ENCODE measurements around the gene IRF2BP2.

IRF2BP2 gene

DNA sequence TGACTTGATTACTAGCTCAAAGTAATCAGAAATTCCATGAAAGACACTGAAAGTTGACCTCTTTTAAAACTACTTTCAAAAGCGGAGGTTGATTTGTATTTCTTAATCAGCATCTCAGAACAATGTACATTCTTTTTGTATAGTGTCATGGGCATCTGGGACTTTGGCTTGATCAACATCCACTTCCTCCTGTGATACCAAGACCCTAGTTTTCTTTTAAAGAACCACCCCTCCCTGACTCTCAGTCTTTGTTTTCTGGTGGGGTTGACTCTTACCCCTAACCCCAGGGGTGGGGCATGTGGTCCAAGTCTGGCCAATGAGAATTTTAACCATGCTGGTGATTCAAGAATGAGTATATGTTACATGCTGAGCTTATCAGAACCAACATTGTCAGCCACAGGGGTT lies 21.7 kb upstream of the IRF2BP2 start:
- no peak overlapping the region for H3K9ac ChIP-seq (ENCODE audit: low read length)
- no peaks in the 10 kb centered on the region for H4K20me1 ChIP-seq (ENCODE audit: low read depth, low read length)
- TF ChIP-seq, protein P1, sequence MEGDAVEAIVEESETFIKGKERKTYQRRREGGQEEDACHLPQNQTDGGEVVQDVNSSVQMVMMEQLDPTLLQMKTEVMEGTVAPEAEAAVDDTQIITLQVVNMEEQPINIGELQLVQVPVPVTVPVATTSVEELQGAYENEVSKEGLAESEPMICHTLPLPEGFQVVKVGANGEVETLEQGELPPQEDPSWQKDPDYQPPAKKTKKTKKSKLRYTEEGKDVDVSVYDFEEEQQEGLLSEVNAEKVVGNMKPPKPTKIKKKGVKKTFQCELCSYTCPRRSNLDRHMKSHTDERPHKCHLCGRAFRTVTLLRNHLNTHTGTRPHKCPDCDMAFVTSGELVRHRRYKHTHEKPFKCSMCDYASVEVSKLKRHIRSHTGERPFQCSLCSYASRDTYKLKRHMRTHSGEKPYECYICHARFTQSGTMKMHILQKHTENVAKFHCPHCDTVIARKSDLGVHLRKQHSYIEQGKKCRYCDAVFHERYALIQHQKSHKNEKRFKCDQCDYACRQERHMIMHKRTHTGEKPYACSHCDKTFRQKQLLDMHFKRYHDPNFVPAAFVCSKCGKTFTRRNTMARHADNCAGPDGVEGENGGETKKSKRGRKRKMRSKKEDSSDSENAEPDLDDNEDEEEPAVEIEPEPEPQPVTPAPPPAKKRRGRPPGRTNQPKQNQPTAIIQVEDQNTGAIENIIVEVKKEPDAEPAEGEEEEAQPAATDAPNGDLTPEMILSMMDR (IDR thresholded peaks at IDR 0.05; ENCODE audit: insufficient read depth, low read length, poor library complexity, severe bottlenecking): no peak
- no peak for TF ChIP-seq EZH2phosphoT487 (conservative IDR thresholded peaks at IDR 0.05; ENCODE audit: low read length)
- H3F3A ChIP-seq (ENCODE audit: insufficient read depth): no peaks in the 10 kb centered on the region
- H3K4me3 ChIP-seq (ENCODE audit: insufficient read depth, low read length, poor library complexity, severe bottlenecking): no peak overlapping the region
- no peaks in the 10 kb centered on the region for H3K9me2 ChIP-seq (replicated peaks; ENCODE audit: insufficient read depth, low read length)
- H3K9me3 ChIP-seq (ENCODE audit: insufficient read depth, low read length): no peaks in the 10 kb centered on the region
- H3K27me3 ChIP-seq (ENCODE audit: low read length): no peaks in the 10 kb centered on the region
- no peaks in the 10 kb centered on the region for H3K79me2 ChIP-seq (ENCODE audit: insufficient read depth, low read length)
- no peaks in the 10 kb centered on the region for H3K36me3 ChIP-seq (ENCODE audit: low read length)
- H3K27ac ChIP-seq (ENCODE audit: low read depth, low read length): no peak overlapping the region
- H3K4me2 ChIP-seq (ENCODE audit: low read depth, low read length, poor library complexity, severe bottlenecking): no peak overlapping the region
- H2AFZ ChIP-seq (ENCODE audit: low read depth, low read length, severe bottlenecking): no peak overlapping the region

DNA sequence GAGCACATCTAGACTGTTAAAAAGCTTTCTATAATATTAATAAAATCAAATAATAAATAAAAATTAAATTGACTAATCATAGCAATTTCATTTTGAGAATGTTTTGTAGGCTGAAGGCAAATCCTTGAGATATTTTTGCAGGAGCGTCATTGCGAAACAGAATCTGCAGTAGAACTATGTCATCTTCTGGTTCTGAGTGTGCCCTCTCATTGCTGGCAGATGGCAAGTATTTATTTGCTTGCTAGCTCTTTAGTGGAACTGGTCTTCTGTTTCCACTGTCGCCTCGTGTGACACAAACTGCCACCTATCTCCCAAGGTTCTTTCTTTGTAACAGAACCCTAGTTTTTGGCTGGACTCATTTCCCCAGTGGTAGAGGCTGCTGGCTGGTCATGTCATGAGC lies 19.0 kb upstream of the IRF2BP2 start:
- no peaks in the 10 kb centered on the region for H3K36me3 ChIP-seq (ENCODE audit: low read length)
- no peaks in the 10 kb centered on the region for H4K20me1 ChIP-seq (ENCODE audit: low read depth, low read length)
- H3K79me2 ChIP-seq (ENCODE audit: insufficient read depth, low read length): no peaks in the 10 kb centered on the region
- H3K4me3 ChIP-seq (ENCODE audit: insufficient read depth, low read length, poor library complexity, severe bottlenecking): no peak overlapping the region
- H3K9me3 ChIP-seq (ENCODE audit: insufficient read depth, low read length): no peaks in the 10 kb centered on the region
- no peak overlapping the region for H2AFZ ChIP-seq (ENCODE audit: low read depth, low read length, severe bottlenecking)
- H3F3A ChIP-seq (ENCODE audit: insufficient read depth): no peaks in the 10 kb centered on the region
- H3K27ac ChIP-seq (ENCODE audit: low read depth, low read length): no peak overlapping the region
- H3K9ac ChIP-seq (ENCODE audit: low read length): no peak overlapping the region
- H3K27me3 ChIP-seq (ENCODE audit: low read length): no peaks in the 10 kb centered on the region
- no peak overlapping the region for H3K4me2 ChIP-seq (ENCODE audit: low read depth, low read length, poor library complexity, severe bottlenecking)
- TF ChIP-seq, protein P1 (IDR thresholded peaks at IDR 0.05; ENCODE audit: insufficient read depth, low read length, poor library complexity, severe bottlenecking): no peak
- H3K9me2 ChIP-seq (replicated peaks; ENCODE audit: insufficient read depth, low read length): no peaks in the 10 kb centered on the region

DNA sequence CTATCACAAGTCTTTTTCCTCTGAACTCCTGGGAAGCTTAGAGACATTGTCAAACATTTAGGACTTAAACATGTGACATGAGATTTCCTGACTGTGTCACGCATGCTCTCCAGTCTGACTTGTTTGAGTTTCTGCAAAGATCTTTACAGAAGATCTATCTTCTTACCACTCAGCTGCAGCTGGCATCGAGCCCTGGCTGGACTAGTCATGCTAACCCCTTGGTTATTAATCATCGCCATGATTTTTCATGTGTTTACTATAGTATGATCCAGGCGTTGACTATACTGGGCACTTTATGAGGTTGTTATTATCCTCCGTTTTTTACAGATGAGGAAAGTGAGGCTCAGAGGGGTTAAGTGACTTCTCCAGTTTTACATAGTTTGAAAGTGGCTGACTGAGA lies 18.1 kb upstream of the IRF2BP2 start:
- no peaks in the 10 kb centered on the region for H3K79me2 ChIP-seq (ENCODE audit: insufficient read depth, low read length)
- no peak overlapping the region for H3K9ac ChIP-seq (ENCODE audit: low read length)
- H3K9me2 ChIP-seq (replicated peaks; ENCODE audit: insufficient read depth, low read length): no peaks in the 10 kb centered on the region
- H3K27ac ChIP-seq (ENCODE audit: low read depth, low read length): no peak overlapping the region
- no peaks in the 10 kb centered on the region for H4K20me1 ChIP-seq (ENCODE audit: low read depth, low read length)
- H3F3A ChIP-seq (ENCODE audit: insufficient read depth): no peaks in the 10 kb centered on the region
- TF ChIP-seq EZH2phosphoT487 (conservative IDR thresholded peaks at IDR 0.05; ENCODE audit: low read length): no peak
- TF ChIP-seq, protein P1 (IDR thresholded peaks at IDR 0.05; ENCODE audit: insufficient read depth, low read length, poor library complexity, severe bottlenecking): no peak
- H3K27me3 ChIP-seq (ENCODE audit: low read length): no peaks in the 10 kb centered on the region
- no peaks in the 10 kb centered on the region for H3K36me3 ChIP-seq (ENCODE audit: low read length)
- no peak overlapping the region for H3K4me3 ChIP-seq (ENCODE audit: insufficient read depth, low read length, poor library complexity, severe bottlenecking)
- no peak overlapping the region for H2AFZ ChIP-seq (ENCODE audit: low read depth, low read length, severe bottlenecking)
- no peaks in the 10 kb centered on the region for H3K9me3 ChIP-seq (ENCODE audit: insufficient read depth, low read length)
- H3K4me2 ChIP-seq (ENCODE audit: low read depth, low read length, poor library complexity, severe bottlenecking): no peak overlapping the region
